HepG2 (cell line): ENCODE measurements around the gene MBD3L2. TPM values are rescaled to one million over a fixed set of nuclear protein-coding genes. Genes with fewer than 3 reads are reported as not detected.

ENCODE experiments used
- FLYWCH1 ChIP-seq: sonication (generic); formaldehyde crosslinking; IDR thresholded peaks from 2 replicates; pipeline ENCODE4 v1.8.1; 2023; ENCODE audit warnings: mild to moderate bottlenecking, missing genetic modification reagents
- FOXO1 ChIP-seq: sonication (generic); formaldehyde crosslinking; IDR thresholded peaks from 2 replicates; pipeline ENCODE4 v1.4.0; 2020; ENCODE audit warnings: missing genetic modification reagents
- HCFC1 ChIP-seq: fragments of 150-350 bp; IDR thresholded peaks from 2 replicates; pipeline ENCODE4 v1.6.1; 2014; ENCODE audit warnings: low read depth, low read length
- IRF2 ChIP-seq: IDR thresholded peaks from 2 replicates; pipeline ENCODE4 v1.6.1; 2018; ENCODE audit warnings: missing genetic modification reagents, missing compliant biosample characterization
- KLF9 ChIP-seq: IDR thresholded peaks from 2 replicates; pipeline ENCODE4 v1.6.1; 2016; ENCODE audit warnings: low read depth
- MTF2 ChIP-seq: sonication (generic); formaldehyde crosslinking; IDR thresholded peaks from 2 replicates; pipeline ENCODE4 v1.5.0; 2020; ENCODE audit warnings: missing genetic modification reagents, borderline replicate concordance
- RFX5 ChIP-seq: IDR thresholded peaks from 2 replicates; pipeline ENCODE4 v1.6.1; 2011; ENCODE audit warnings: low read depth, low read length, improper control_type of control experiment
- U2AF2 ChIP-seq: fragments of 200-400 bp; formaldehyde crosslinking; IDR thresholded peaks from 2 replicates; pipeline ENCODE4 v1.6.1; 2017; ENCODE audit warnings: low read depth, mild to moderate bottlenecking, low read length
- ZNF251 ChIP-seq: sonication (generic); formaldehyde crosslinking; IDR thresholded peaks from 2 replicates; pipeline ENCODE4 v1.9.0; 2021; ENCODE audit warnings: mild to moderate bottlenecking, missing genetic modification reagents
- ZNF350 ChIP-seq: sonication (generic); formaldehyde crosslinking; IDR thresholded peaks from 2 replicates; pipeline ENCODE4 v1.4.0; 2020; ENCODE audit warnings: mild to moderate bottlenecking, low read depth, missing genetic modification reagents, borderline replicate concordance
- ZNF382 ChIP-seq: sonication (generic); formaldehyde crosslinking; IDR thresholded peaks from 2 replicates; pipeline ENCODE4 v1.5.0; 2020; ENCODE audit warnings: missing genetic modification reagents, mild to moderate bottlenecking, borderline replicate concordance
- ZNF430 ChIP-seq: sonication (generic); formaldehyde crosslinking; IDR thresholded peaks from 2 replicates; pipeline ENCODE4 v1.9.0; 2021; ENCODE audit warnings: mild to moderate bottlenecking, missing genetic modification reagents
- polyA plus RNA-seq, 8 experiments: library from polyadenylated mRNA; depleted of rRNA in 3 of 8; stranded (reverse) in 7 of 8; unstranded in 1 of 8; fragments of >200 nt; fragmentation: Illumina TruSeq in 4 of 8; extraction: Trizol in 4 of 8; gene quantifications; 2 replicates each; pipeline versions ENCODE4 v1.2.1 to v1.2.3, GENCODE V29; 2011 to 2016; ENCODE audit warnings: low read depth in 4 of 8, missing spikeins in 1 of 8, mixed read lengths in 1 of 8; ENCODE audit not compliant: insufficient read depth in 1 of 8
- total RNA-seq, 5 experiments: library from RNA; depleted of rRNA; stranded (reverse); fragments of >200 nt; fragmentation: Illumina TruSeq; extraction: Trizol; gene quantifications; 2 replicates each; pipeline ENCODE4 v1.2.3, GENCODE V29; 2016; ENCODE audit warnings: low read depth in 1 of 5
- TF ChIP-seq, protein P1 (sequence below), 2 experiments: sonication (generic) in 1 of 2; formaldehyde crosslinking in 1 of 2; IDR thresholded peaks; 2 replicates each; pipeline versions ENCODE4 v1.4.0 to v1.6.1; 2016 to 2020; ENCODE audit warnings: borderline replicate concordance in 1 of 2, low read depth in 1 of 2, mild to moderate bottlenecking in 1 of 2, missing genetic modification reagents in 1 of 2
- TF ChIP-seq, protein P2 (sequence below): sonication (generic); formaldehyde crosslinking; IDR thresholded peaks from 2 replicates; pipeline ENCODE4 v1.5.0; 2020; ENCODE audit warnings: missing genetic modification reagents
- TF ChIP-seq, protein P3 (sequence below): sonication (generic); formaldehyde crosslinking; IDR thresholded peaks from 2 replicates; pipeline ENCODE4 v1.4.0; 2020; ENCODE audit warnings: mild to moderate bottlenecking, missing genetic modification reagents
- TF ChIP-seq, protein P4 (sequence below): sonication (generic); formaldehyde crosslinking; IDR thresholded peaks from 2 replicates; pipeline ENCODE4 v1.5.1; 2020; ENCODE audit warnings: missing genetic modification reagents, mild to moderate bottlenecking, borderline replicate concordance
- TF ChIP-seq, protein P5 (sequence below): IDR thresholded peaks from 2 replicates; pipeline ENCODE4 v1.6.1; 2016; ENCODE audit warnings: mild to moderate bottlenecking
- TF ChIP-seq, protein P6 (sequence below): IDR thresholded peaks from 2 replicates; pipeline ENCODE4 v1.6.1; 2016; ENCODE audit warnings: missing genetic modification reagents, missing compliant biosample characterization

The MBD3L2 gene
- total and polyA plus RNA-seq, 2 of the 13 experiments (the other 11 are each of a cell fraction or from before 2014, with no cell fraction given): not detected

DNA sequence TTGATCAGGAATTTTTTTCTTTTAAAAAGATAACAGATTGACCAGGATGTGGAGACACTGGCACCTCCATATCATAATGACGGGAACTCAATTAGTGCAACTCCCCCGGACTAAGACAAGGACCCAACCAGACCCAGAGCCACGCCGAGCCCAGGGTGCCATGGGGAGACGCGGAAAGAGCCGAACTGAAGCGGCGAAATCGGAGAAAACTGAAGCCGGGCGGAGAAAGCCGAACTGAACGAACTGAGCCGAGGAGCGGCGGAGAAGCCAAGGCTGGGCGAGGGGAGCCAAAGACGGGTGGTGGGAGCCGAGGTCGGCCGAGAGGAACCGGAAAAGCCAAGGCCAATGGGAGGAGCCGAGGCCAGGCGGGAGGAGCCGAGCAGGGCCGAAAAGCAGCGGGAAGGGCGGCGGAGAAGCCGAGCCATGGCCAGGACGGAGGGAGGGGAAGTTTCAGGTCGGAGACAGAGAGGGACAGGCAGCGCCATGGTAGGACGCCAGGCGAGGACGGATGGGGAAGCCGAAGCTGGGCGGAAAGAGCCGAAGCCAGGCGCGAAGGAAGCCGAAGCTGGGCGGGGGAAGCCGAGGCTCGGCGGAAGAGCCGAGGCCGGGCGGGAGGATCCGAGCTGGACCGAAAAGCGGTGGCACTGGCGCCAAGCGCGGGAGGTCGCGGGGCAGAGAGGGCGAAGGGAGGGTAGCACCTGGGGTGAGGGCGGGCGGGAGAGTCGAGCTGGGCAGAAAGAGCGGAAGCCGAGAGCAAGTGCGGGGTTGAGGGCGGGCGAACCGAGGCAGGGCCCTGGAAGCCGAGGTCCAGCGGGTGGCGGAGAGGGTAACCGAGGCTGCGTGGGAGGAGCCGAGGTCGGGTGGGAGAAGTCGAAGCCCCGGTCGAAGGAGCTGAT lies 49.8 kb downstream of the MBD3L2 start (continued):
- TF ChIP-seq, protein P1, sequence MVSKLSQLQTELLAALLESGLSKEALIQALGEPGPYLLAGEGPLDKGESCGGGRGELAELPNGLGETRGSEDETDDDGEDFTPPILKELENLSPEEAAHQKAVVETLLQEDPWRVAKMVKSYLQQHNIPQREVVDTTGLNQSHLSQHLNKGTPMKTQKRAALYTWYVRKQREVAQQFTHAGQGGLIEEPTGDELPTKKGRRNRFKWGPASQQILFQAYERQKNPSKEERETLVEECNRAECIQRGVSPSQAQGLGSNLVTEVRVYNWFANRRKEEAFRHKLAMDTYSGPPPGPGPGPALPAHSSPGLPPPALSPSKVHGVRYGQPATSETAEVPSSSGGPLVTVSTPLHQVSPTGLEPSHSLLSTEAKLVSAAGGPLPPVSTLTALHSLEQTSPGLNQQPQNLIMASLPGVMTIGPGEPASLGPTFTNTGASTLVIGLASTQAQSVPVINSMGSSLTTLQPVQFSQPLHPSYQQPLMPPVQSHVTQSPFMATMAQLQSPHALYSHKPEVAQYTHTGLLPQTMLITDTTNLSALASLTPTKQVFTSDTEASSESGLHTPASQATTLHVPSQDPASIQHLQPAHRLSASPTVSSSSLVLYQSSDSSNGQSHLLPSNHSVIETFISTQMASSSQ (IDR thresholded peaks at IDR 0.05; ENCODE audit: low read depth): no peak
- TF ChIP-seq, protein P1 (CRISPR knock-in tag; IDR thresholded peaks at IDR 0.05; ENCODE audit: borderline replicate concordance): 0 out of 2 replicates have a peak, but pooled peaks have one; percentile 18
- TF ChIP-seq FOXO1 (CRISPR knock-in tag) (no peak; the same call in 1 of the 2 replicates), HCFC1 (no peak), U2AF2 (no peak), ZNF350 (peak; percentile 84), ZNF382 (CRISPR knock-in tag) (no peak), ZNF251 (CRISPR knock-in tag) (no peak), IRF2 (no peak; the same call in 1 of the 2 replicates), ZNF430 (CRISPR knock-in tag) (no peak), MTF2 (CRISPR knock-in tag) (no peak), KLF9 (CRISPR knock-in tag) (no peak), FLYWCH1 (CRISPR knock-in tag) (no peak), RFX5 (no peak)
- TF ChIP-seq, protein P2, sequence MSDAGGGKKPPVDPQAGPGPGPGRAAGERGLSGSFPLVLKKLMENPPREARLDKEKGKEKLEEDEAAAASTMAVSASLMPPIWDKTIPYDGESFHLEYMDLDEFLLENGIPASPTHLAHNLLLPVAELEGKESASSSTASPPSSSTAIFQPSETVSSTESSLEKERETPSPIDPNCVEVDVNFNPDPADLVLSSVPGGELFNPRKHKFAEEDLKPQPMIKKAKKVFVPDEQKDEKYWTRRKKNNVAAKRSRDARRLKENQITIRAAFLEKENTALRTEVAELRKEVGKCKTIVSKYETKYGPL: no peak
- TF ChIP-seq, protein P3, sequence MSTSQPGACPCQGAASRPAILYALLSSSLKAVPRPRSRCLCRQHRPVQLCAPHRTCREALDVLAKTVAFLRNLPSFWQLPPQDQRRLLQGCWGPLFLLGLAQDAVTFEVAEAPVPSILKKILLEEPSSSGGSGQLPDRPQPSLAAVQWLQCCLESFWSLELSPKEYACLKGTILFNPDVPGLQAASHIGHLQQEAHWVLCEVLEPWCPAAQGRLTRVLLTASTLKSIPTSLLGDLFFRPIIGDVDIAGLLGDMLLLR: no peak
- TF ChIP-seq, protein P4, sequence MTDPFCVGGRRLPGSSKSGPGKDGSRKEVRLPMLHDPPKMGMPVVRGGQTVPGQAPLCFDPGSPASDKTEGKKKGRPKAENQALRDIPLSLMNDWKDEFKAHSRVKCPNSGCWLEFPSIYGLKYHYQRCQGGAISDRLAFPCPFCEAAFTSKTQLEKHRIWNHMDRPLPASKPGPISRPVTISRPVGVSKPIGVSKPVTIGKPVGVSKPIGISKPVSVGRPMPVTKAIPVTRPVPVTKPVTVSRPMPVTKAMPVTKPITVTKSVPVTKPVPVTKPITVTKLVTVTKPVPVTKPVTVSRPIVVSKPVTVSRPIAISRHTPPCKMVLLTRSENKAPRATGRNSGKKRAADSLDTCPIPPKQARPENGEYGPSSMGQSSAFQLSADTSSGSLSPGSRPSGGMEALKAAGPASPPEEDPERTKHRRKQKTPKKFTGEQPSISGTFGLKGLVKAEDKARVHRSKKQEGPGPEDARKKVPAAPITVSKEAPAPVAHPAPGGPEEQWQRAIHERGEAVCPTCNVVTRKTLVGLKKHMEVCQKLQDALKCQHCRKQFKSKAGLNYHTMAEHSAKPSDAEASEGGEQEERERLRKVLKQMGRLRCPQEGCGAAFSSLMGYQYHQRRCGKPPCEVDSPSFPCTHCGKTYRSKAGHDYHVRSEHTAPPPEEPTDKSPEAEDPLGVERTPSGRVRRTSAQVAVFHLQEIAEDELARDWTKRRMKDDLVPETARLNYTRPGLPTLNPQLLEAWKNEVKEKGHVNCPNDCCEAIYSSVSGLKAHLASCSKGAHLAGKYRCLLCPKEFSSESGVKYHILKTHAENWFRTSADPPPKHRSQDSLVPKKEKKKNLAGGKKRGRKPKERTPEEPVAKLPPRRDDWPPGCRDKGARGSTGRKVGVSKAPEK: no peak
- TF ChIP-seq, protein P5, sequence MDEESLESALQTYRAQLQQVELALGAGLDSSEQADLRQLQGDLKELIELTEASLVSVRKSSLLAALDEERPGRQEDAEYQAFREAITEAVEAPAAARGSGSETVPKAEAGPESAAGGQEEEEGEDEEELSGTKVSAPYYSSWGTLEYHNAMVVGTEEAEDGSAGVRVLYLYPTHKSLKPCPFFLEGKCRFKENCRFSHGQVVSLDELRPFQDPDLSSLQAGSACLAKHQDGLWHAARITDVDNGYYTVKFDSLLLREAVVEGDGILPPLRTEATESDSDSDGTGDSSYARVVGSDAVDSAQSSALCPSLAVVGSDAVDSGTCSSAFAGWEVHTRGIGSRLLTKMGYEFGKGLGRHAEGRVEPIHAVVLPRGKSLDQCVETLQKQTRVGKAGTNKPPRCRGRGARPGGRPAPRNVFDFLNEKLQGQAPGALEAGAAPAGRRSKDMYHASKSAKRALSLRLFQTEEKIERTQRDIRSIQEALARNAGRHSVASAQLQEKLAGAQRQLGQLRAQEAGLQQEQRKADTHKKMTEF: peak; percentile 59; the same call in 1 of the 2 replicates
- TF ChIP-seq, protein P6, sequence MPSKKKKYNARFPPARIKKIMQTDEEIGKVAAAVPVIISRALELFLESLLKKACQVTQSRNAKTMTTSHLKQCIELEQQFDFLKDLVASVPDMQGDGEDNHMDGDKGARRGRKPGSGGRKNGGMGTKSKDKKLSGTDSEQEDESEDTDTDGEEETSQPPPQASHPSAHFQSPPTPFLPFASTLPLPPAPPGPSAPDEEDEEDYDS (CRISPR knock-in tag): peak; percentile 40; the same call in 1 of the 2 replicates
